HEK293 (cell line): ENCODE results near the gene CIAO2B.
A peak's percentile ranks its signal among the peaks of the same experiment; 100 is the strongest.

Experiments used
- CTCF ChIA-PET: fragments of 350-600 bp; formaldehyde crosslinking; extraction: SDS; loops from one replicate; lab custom pipeline; 2021; ENCODE audit warnings: antibody characterized with exemption; lab: Yijun Ruan, JAX
- POLR2A ChIA-PET: fragments of 300-600 bp; formaldehyde crosslinking; extraction: SDS; loops from one replicate; lab custom pipeline; 2020; ENCODE audit warnings: antibody characterized with exemption, inconsistent platforms; lab: Yijun Ruan, JAX
- H3K27ac ChIP-seq: fragments of 200-500 bp; sonication (Bioruptor generic); 2 replicates; pipeline ENCODE4 v1.5.1; 2014; ENCODE audit warnings: low read depth, low read length, control low read depth, inconsistent platforms; ENCODE audit errors: extremely low read depth
- H3K36me3 ChIP-seq, 2 experiments: fragments of 200-500 bp in 1 of 2; sonication (Bioruptor generic) in 1 of 2; 1 replicate in 1 of 2; 2 replicates in 1 of 2; pipeline ENCODE4 v1.5.1; 2014 to 2017; ENCODE audit warnings: inconsistent platforms in 2 of 2, low read length in 2 of 2; ENCODE audit not compliant: control insufficient read depth in 2 of 2, insufficient read depth in 1 of 2
- H3K4me1 ChIP-seq: fragments of 200-500 bp; sonication (Bioruptor generic); 2 replicates; pipeline ENCODE4 v1.5.1; 2014; ENCODE audit warnings: mild to moderate bottlenecking, low read length, inconsistent platforms; ENCODE audit not compliant: control insufficient read depth, insufficient read depth
- H3K4me3 ChIP-seq: 2 replicates; pipeline ENCODE4 v1.5.1; 2011; ENCODE audit warnings: low read depth, mild to moderate bottlenecking, control low read depth, low read length, moderate library complexity
- H3K9me3 ChIP-seq: fragments of 200-500 bp; sonication (Bioruptor generic); 2 replicates; pipeline ENCODE4 v1.5.1; 2014; ENCODE audit warnings: low read depth, low read length, inconsistent platforms; ENCODE audit not compliant: control insufficient read depth, insufficient read depth
- MZF1 ChIP-seq: fragments of 450-650 bp; formaldehyde crosslinking; IDR thresholded peaks from 2 replicates; pipeline ENCODE4 v1.5.1; 2017; ENCODE audit warnings: missing biosample characterization, missing genetic modification characterization, borderline replicate concordance
- SP2 ChIP-seq: fragments of 450-650 bp; formaldehyde crosslinking; IDR thresholded peaks from 2 replicates; pipeline ENCODE4 v1.5.1; 2016; ENCODE audit warnings: missing biosample characterization, missing genetic modification characterization
- YY2 ChIP-seq: fragments of 450-650 bp; formaldehyde crosslinking; IDR thresholded peaks from 2 replicates; pipeline ENCODE4 v1.5.1; 2016; ENCODE audit warnings: missing biosample characterization, missing genetic modification characterization
- ZBTB17 ChIP-seq: fragments of 450-650 bp; formaldehyde crosslinking; IDR thresholded peaks from 2 replicates; pipeline ENCODE4 v1.5.1; 2016; ENCODE audit warnings: missing biosample characterization, missing genetic modification characterization
- ZFP69B ChIP-seq: fragments of 450-650 bp; formaldehyde crosslinking; IDR thresholded peaks from 2 replicates; pipeline ENCODE4 v1.5.1; 2016; ENCODE audit warnings: missing biosample characterization, missing genetic modification characterization
- ZIC2 ChIP-seq: fragments of 450-650 bp; formaldehyde crosslinking; IDR thresholded peaks from 2 replicates; pipeline ENCODE4 v1.5.1; 2016; ENCODE audit warnings: missing biosample characterization, missing genetic modification characterization
- ZNF132 ChIP-seq: fragments of 450-650 bp; formaldehyde crosslinking; IDR thresholded peaks from 2 replicates; pipeline ENCODE4 v1.5.1; 2017; ENCODE audit warnings: missing biosample characterization, missing genetic modification characterization, borderline replicate concordance
- ZNF2 ChIP-seq: fragments of 450-650 bp; formaldehyde crosslinking; IDR thresholded peaks from 2 replicates; pipeline ENCODE4 v1.5.1; 2016; ENCODE audit warnings: missing biosample characterization, missing genetic modification characterization
- ZNF223 ChIP-seq: fragments of 450-650 bp; formaldehyde crosslinking; IDR thresholded peaks from 2 replicates; pipeline ENCODE4 v1.5.1; 2016; ENCODE audit warnings: missing biosample characterization, missing genetic modification characterization
- ZNF292 ChIP-seq: fragments of 450-650 bp; formaldehyde crosslinking; IDR thresholded peaks from 2 replicates; pipeline ENCODE4 v1.5.1; 2016; ENCODE audit warnings: low read depth, missing biosample characterization, missing genetic modification characterization, borderline replicate concordance
- ZNF335 ChIP-seq: fragments of 450-650 bp; formaldehyde crosslinking; conservative IDR thresholded peaks from 2 replicates; pipeline ENCODE4 v1.5.1; 2016; ENCODE audit warnings: missing biosample characterization, missing genetic modification characterization
- ZNF37A ChIP-seq: fragments of 450-650 bp; IDR thresholded peaks from 2 replicates; pipeline ENCODE4 v1.5.1; 2018; ENCODE audit warnings: missing biosample characterization, missing genetic modification characterization
- ZNF423 ChIP-seq: fragments of 450-650 bp; formaldehyde crosslinking; IDR thresholded peaks from 2 replicates; pipeline ENCODE4 v1.5.1; 2016; ENCODE audit warnings: missing biosample characterization, missing genetic modification characterization
- ZNF473 ChIP-seq: fragments of 450-650 bp; formaldehyde crosslinking; IDR thresholded peaks from 2 replicates; pipeline ENCODE4 v1.5.1; 2017; ENCODE audit warnings: missing biosample characterization, missing genetic modification characterization
- ZNF48 ChIP-seq: fragments of 450-650 bp; formaldehyde crosslinking; IDR thresholded peaks from 2 replicates; pipeline ENCODE4 v1.5.1; 2016; ENCODE audit warnings: missing biosample characterization, missing genetic modification characterization
- ZNF658 ChIP-seq: fragments of 450-650 bp; formaldehyde crosslinking; IDR thresholded peaks from 2 replicates; pipeline ENCODE4; 2016; ENCODE audit warnings: missing biosample characterization, missing genetic modification characterization
- ZNF670 ChIP-seq: fragments of 450-650 bp; formaldehyde crosslinking; IDR thresholded peaks from 2 replicates; pipeline ENCODE4 v1.5.1; 2016; ENCODE audit warnings: missing biosample characterization, missing genetic modification characterization, low read depth
- ZNF777 ChIP-seq: fragments of 450-650 bp; formaldehyde crosslinking; IDR thresholded peaks from 2 replicates; pipeline ENCODE4 v1.5.1; 2017; ENCODE audit warnings: missing biosample characterization, missing genetic modification characterization, borderline replicate concordance
- ZNF792 ChIP-seq: fragments of 450-650 bp; formaldehyde crosslinking; IDR thresholded peaks from 2 replicates; pipeline ENCODE4 v1.5.1; 2016; ENCODE audit warnings: missing biosample characterization, missing genetic modification characterization
- TF ChIP-seq, protein P1 (sequence below): fragments of 450-650 bp; formaldehyde crosslinking; IDR thresholded peaks from 2 replicates; pipeline ENCODE4 v1.5.1; 2016; ENCODE audit warnings: missing biosample characterization, missing genetic modification characterization
- TF ChIP-seq, protein P2 (sequence below): fragments of 450-650 bp; formaldehyde crosslinking; conservative IDR thresholded peaks from 2 replicates; pipeline ENCODE4 v1.5.1; 2016; ENCODE audit warnings: low read depth, missing biosample characterization, missing genetic modification characterization
- TF ChIP-seq, protein P3 (sequence below): fragments of 450-650 bp; formaldehyde crosslinking; IDR thresholded peaks from 2 replicates; pipeline ENCODE4 v1.5.1; 2016; ENCODE audit warnings: missing biosample characterization, missing genetic modification characterization
- TF ChIP-seq, protein P4 (sequence below): fragments of 450-650 bp; formaldehyde crosslinking; IDR thresholded peaks from 2 replicates; pipeline ENCODE4 v1.5.1; 2016; ENCODE audit warnings: missing biosample characterization, missing genetic modification characterization
- TF ChIP-seq, protein P5 (sequence below): fragments of 450-650 bp; formaldehyde crosslinking; IDR thresholded peaks from 2 replicates; pipeline ENCODE4 v1.5.1; 2017; ENCODE audit warnings: missing biosample characterization, missing genetic modification characterization

The CIAO2B gene

DNA sequence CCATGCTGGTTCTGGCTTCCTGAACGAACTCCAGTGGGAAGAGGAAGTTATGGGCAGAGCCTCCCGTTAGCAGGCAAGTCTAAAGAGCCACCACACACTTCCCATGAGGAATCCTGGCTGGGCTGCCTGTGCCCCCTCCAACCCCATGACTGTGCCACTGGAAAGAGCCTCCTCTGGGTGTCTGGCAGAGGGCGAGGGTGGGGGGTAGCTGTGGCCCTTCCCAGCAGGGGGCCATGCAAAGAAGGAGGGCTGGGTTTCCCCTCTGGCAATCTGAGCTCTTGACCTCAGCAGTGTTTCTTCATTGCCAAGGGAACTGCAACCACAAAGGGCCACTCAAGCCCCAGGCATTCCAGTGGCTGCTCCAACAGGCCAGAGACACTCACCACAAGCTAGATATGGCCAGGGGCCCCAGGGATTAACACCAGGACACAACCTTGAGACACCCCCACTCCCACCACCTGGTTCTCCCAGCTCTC is 7.2 kb downstream of the CIAO2B start (continued):
- TF ChIP-seq, protein P1, sequence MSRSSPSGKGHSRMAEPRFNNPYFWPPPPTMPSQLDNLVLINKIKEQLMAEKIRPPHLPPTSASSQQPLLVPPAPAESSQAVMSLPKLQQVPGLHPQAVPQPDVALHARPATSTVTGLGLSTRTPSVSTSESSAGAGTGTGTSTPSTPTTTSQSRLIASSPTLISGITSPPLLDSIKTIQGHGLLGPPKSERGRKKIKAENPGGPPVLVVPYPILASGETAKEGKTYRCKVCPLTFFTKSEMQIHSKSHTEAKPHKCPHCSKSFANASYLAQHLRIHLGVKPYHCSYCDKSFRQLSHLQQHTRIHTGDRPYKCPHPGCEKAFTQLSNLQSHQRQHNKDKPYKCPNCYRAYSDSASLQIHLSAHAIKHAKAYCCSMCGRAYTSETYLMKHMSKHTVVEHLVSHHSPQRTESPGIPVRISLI (tag by site-specific recombination) = no peak
- peak; percentile 86 for TF ChIP-seq ZIC2 (tag by site-specific recombination)
- TF ChIP-seq, protein P2, sequence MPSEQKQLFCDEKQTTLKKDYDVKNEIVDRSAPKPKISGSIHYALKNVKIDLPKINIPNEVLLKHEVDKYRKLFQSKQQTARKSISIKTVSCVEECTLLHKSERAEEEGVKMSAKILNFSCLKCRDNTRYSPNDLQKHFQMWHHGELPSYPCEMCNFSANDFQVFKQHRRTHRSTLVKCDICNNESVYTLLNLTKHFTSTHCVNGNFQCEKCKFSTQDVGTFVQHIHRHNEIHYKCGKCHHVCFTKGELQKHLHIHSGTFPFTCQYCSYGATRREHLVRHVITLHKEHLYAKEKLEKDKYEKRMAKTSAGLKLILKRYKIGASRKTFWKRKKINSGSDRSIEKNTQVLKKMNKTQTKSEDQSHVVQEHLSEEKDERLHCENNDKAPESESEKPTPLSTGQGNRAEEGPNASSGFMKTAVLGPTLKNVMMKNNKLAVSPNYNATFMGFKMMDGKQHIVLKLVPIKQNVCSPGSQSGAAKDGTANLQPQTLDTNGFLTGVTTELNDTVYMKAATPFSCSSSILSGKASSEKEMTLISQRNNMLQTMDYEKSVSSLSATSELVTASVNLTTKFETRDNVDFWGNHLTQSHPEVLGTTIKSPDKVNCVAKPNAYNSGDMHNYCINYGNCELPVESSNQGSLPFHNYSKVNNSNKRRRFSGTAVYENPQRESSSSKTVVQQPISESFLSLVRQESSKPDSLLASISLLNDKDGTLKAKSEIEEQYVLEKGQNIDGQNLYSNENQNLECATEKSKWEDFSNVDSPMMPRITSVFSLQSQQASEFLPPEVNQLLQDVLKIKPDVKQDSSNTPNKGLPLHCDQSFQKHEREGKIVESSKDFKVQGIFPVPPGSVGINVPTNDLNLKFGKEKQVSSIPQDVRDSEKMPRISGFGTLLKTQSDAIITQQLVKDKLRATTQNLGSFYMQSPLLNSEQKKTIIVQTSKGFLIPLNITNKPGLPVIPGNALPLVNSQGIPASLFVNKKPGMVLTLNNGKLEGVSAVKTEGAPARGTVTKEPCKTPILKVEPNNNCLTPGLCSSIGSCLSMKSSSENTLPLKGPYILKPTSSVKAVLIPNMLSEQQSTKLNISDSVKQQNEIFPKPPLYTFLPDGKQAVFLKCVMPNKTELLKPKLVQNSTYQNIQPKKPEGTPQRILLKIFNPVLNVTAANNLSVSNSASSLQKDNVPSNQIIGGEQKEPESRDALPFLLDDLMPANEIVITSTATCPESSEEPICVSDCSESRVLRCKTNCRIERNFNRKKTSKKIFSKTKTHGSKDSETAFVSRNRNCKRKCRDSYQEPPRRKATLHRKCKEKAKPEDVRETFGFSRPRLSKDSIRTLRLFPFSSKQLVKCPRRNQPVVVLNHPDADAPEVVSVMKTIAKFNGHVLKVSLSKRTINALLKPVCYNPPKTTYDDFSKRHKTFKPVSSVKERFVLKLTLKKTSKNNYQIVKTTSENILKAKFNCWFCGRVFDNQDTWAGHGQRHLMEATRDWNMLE (tag by site-specific recombination) = no peak
- TF ChIP-seq ZNF670 = no peak
- TF ChIP-seq, protein P3, sequence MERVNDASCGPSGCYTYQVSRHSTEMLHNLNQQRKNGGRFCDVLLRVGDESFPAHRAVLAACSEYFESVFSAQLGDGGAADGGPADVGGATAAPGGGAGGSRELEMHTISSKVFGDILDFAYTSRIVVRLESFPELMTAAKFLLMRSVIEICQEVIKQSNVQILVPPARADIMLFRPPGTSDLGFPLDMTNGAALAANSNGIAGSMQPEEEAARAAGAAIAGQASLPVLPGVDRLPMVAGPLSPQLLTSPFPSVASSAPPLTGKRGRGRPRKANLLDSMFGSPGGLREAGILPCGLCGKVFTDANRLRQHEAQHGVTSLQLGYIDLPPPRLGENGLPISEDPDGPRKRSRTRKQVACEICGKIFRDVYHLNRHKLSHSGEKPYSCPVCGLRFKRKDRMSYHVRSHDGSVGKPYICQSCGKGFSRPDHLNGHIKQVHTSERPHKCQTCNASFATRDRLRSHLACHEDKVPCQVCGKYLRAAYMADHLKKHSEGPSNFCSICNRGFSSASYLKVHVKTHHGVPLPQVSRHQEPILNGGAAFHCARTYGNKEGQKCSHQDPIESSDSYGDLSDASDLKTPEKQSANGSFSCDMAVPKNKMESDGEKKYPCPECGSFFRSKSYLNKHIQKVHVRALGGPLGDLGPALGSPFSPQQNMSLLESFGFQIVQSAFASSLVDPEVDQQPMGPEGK (tag by site-specific recombination) = peak; percentile 31; the same call in 1 of the 2 replicates
- TF ChIP-seq, protein P4, sequence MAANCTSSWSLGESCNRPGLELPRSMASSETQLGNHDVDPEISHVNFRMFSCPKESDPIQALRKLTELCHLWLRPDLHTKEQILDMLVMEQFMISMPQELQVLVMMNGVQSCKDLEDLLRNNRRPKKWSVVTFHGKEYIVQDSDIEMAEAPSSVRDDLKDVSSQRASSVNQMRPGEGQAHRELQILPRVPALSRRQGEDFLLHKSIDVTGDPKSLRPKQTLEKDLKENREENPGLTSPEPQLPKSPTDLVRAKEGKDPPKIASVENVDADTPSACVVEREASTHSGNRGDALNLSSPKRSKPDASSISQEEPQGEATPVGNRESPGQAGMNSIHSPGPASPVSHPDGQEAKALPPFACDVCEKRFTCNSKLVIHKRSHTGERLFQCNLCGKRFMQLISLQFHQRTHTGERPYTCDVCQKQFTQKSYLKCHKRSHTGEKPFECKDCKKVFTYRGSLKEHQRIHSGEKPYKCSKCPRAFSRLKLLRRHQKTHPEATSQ = no peak
- TF ChIP-seq ZBTB17 = no peak
- TF ChIP-seq SP2 = no peak
- no peak for TF ChIP-seq ZNF473
- no peak for TF ChIP-seq ZNF335 (tag by site-specific recombination)
- TF ChIP-seq ZNF37A (tag by site-specific recombination) = no peak
- peak; percentile 90 for TF ChIP-seq ZNF223 (tag by site-specific recombination)
- TF ChIP-seq ZNF792 = no peak
- TF ChIP-seq ZNF423 (tag by site-specific recombination) = no peak

DNA sequence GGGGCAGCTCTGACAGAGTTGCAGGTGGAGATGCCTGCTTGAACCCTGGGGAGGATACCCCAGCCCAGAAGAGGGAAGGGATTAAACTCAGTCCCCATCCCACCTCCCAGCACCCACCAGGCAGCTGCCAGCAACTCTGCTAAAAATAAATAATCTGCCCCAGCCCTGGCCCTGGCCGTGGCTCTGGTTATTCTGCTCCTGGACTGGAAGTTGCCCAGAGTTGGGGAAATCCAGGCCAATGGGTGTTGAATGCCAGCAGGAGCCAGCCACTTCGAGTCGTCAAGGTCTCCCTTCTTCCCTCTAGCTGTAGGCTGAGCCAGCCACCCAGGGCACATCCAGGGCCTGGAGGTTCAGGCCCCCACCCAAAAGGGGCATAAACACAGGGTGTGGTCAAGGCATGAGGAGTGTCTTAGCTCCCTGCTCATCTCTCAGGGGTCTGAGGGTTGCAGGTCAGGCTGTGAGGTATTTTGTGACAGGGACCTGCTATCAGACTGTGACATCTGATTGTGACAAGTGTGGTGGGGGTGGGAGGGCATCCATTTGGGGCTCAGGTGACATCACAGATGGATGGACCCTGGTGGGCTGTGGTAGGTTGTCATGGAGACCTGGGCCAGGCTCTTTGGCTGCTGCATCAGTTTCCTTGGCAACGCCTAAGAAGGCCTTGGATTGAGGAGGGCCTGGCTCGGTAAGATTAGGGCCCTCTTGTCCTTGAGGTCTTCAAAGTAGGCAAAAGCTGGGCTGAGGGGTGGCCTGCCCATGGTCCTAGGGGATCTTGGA is 7.8 kb downstream of the CIAO2B start:
- H3K9me3 ChIP-seq = no peaks in the 10 kb centered on the region
- H3K27ac ChIP-seq = no peak overlapping the region
- no peaks in the 10 kb centered on the region; the same call in 1 of the 2 replicates for H3K4me1 ChIP-seq
- ChIA-PET CTCF (interaction anchor here (0.6 to 15.1 kb wide), 7 partner anchors 21 to 96 kb away, joined by 3 to 268 read pairs (median 3); partner anchors contain the start of gene NAE1), POLR2A (interaction anchor here (0.6 to 1.4 kb wide), 2 partner anchors 20 to 282 kb away, joined by 3 to 5 read pairs; no protein-coding TSS in a partner anchor)
- H3K4me3 ChIP-seq = no peak overlapping the region
- H3K36me3 ChIP-seq = peaks cover 2 to 3% of the 10 kb centered on the region in 2 experiments; a peak in 2 of 3 replicates
- TF ChIP-seq ZNF792 (no peak), MZF1 (no peak), ZNF473 (no peak), ZNF777 (tag by site-specific recombination) (no peak), ZNF132 (no peak), ZNF2 (tag by site-specific recombination) (no peak), ZFP69B (tag by site-specific recombination) (no peak), YY2 (tag by site-specific recombination) (no peak), ZNF658 (tag by site-specific recombination) (no peak), ZNF48 (tag by site-specific recombination) (no peak), ZNF292 (tag by site-specific recombination) (no peak), ZNF37A (tag by site-specific recombination) (no peak)
- TF ChIP-seq, protein P5, sequence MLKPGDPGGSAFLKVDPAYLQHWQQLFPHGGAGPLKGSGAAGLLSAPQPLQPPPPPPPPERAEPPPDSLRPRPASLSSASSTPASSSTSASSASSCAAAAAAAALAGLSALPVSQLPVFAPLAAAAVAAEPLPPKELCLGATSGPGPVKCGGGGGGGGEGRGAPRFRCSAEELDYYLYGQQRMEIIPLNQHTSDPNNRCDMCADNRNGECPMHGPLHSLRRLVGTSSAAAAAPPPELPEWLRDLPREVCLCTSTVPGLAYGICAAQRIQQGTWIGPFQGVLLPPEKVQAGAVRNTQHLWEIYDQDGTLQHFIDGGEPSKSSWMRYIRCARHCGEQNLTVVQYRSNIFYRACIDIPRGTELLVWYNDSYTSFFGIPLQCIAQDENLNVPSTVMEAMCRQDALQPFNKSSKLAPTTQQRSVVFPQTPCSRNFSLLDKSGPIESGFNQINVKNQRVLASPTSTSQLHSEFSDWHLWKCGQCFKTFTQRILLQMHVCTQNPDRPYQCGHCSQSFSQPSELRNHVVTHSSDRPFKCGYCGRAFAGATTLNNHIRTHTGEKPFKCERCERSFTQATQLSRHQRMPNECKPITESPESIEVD = no peak
